BLaER1 (cell line): Measurements from ENCODE around the gene DIP2B.
"Not testable (repeated sequence)": the region's sequence is repeated elsewhere in the genome, so short reads cannot be mapped to it uniquely, and the experiment has no call there.

Experiments
- H3K27ac ChIP-seq: shearing (Covaris generic); formaldehyde crosslinking; 2 replicates; pipeline ENCODE4 v1.8.1; 2022
- H3K27me3 ChIP-seq: shearing (Covaris generic); formaldehyde crosslinking; 2 replicates; pipeline ENCODE4 v1.8.1; 2022
- H3K36me3 ChIP-seq: shearing (Covaris generic); formaldehyde crosslinking; 2 replicates; pipeline ENCODE4 v1.8.1; 2022
- H3K4me1 ChIP-seq: shearing (Covaris generic); formaldehyde crosslinking; 2 replicates; pipeline ENCODE4 v1.8.1; 2022
- H3K4me2 ChIP-seq: shearing (Covaris generic); formaldehyde crosslinking; 2 replicates; pipeline ENCODE4 v1.8.1; 2022
- H3K4me3 ChIP-seq: shearing (Covaris generic); formaldehyde crosslinking; 2 replicates; pipeline ENCODE4 v1.8.1; 2022
- H3K9ac ChIP-seq: shearing (Covaris generic); formaldehyde crosslinking; 2 replicates; pipeline ENCODE4 v1.8.1; 2022
- H3K9me3 ChIP-seq: shearing (Covaris generic); formaldehyde crosslinking; 2 replicates; pipeline ENCODE4 v1.8.1; 2022
- H4K20me1 ChIP-seq: shearing (Covaris generic); formaldehyde crosslinking; 2 replicates; pipeline ENCODE4 v1.8.1; 2022
- Cebpa-rat ChIP-seq: shearing (Covaris generic); IDR thresholded peaks from 2 replicates; pipeline ENCODE4 v1.8.1; 2022

The DIP2B gene

DNA sequence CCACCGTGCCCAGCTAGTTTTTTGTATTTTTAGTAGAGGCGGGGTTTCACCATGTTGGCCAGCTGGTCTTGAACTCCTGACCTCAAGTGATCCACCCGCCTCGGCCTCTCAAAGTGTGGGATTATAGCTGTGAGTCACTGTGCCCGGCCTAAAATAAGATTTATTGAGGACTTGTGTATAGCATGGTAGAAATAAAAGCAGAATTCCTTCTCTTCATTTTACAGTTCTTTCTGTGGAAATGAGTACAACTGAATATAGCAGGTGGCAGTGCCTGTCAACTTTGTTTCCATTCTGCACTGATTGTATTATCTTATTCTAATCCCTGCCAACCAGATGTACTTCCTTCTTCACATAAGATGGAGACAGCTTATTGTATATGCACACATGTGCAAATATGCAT is 41.0 kb downstream of the DIP2B start:
- Histone ChIP-seq H3K36me3 (peaks cover 25% of the 10 kb centered on the region), H3K27ac (no peak overlapping the region), H4K20me1 (peaks cover 51% of the 10 kb centered on the region), H3K27me3 (no peaks in the 10 kb centered on the region), H3K9me3 (peaks cover 3% of the 10 kb centered on the region; the same call in 1 of the 2 replicates), H3K4me2 (no peak overlapping the region), H3K4me3 (no peak overlapping the region), H3K4me1 (no peaks in the 10 kb centered on the region), H3K9ac (no peak overlapping the region)
- TF ChIP-seq Cebpa-rat = no peak

DNA sequence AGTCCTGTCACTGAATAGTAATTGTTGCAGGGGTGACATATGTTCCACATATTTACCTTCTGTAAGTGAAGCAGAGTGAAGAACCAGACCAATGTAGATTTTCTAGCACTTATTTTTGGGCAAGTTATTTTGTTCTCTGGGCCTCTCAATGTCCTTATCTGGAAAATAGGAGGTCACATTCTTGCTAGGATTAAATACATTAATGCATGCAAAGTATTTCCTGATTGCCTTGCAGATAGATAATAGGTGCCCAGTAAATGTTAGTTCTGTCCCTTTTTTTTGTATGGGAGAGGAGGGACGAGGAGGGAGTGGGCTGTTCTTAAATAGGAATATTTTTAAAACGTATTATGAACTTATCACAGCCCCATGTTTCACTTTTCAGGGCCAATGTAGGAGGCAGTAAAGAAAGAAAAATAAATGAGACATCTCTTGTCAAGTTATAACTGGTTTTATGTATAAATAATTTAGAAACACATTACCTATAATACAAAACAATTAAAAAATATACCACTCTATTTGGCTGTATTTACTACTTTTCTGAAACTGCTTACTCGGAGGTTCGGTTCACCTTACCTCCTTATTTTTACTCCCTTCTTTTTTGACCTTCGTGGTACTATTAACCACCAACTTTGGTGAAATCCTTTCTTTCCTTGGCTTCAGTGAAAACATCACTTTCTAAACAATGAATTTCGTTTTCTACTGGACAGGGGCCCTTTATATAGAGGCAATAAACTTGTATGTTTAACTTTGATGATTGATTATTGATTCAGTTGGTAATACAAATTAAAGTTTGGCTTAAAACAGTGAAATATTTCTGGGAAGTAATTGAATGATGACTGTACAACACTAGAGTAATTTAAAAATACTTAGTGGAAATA is 41.9 kb downstream of the DIP2B start:
- H3K4me1 ChIP-seq = no peaks in the 10 kb centered on the region

DNA sequence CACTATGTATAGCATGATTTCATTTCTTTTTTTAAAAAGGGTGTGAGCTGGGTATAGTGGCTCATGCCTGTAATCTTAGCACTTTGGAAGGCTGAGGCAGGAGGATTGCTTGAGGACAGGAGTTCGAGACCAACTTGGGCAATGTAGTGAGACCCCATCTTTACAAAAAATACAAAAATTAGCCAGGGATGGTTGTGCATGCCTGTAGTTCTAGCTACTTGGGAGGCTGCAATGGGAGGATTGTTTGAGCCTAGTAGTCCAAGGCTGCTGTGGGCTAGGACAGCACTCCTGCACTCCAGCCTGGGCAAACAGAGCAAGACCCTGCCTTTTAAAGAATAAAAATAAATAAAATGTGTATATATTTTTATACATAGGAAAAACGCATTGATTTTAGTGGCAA is 43.0 kb downstream of the DIP2B start:
- TF ChIP-seq Cebpa-rat = no peak
- H3K27me3 ChIP-seq = no peaks in the 10 kb centered on the region
- no peak overlapping the region for H3K27ac ChIP-seq
- H3K9ac ChIP-seq = no peak overlapping the region
- peaks cover 31% of the 10 kb centered on the region for H3K36me3 ChIP-seq
- H4K20me1 ChIP-seq = peaks cover 53% of the 10 kb centered on the region
- peaks cover 17% of the 10 kb centered on the region for H3K9me3 ChIP-seq
- H3K4me1 ChIP-seq = no peaks in the 10 kb centered on the region
- no peak overlapping the region for H3K4me3 ChIP-seq
- H3K4me2 ChIP-seq = no peak overlapping the region

More for the DNA sequence above, 41.9 kb downstream of the DIP2B start:
- H3K36me3 ChIP-seq = peaks cover 31% of the 10 kb centered on the region
- no peaks in the 10 kb centered on the region for H3K27me3 ChIP-seq
- H3K27ac ChIP-seq = no peak overlapping the region
- H3K9me3 ChIP-seq = peaks cover 12% of the 10 kb centered on the region
- TF ChIP-seq Cebpa-rat = no peak
- no peak overlapping the region for H3K9ac ChIP-seq
- no peak overlapping the region for H3K4me2 ChIP-seq
- H3K4me3 ChIP-seq = no peak overlapping the region
- H4K20me1 ChIP-seq = peaks cover 56% of the 10 kb centered on the region

DNA sequence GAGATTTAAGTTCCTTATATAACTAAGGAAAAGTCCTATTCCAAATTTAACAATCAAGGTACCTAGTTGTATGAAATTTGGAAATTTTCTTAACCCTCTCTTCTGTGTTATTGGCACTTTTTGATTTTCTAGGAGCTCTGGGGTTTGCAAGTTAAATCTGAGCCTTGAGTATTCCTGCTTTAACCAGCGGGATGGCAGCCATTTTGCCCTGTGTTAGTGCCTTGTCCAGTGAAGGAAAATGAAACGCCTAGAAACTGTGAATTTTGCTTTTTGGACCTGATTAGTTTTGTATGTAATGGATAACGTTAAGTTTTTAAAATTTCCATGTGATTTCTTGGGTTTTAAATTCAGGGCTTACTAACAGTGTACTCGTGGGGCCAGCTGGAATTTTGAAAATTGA is 45.1 kb downstream of the DIP2B start:
- no peak overlapping the region for H3K27ac ChIP-seq
- H3K9ac ChIP-seq = no peak overlapping the region
- no peak overlapping the region for H3K4me2 ChIP-seq
- TF ChIP-seq Cebpa-rat = no peak
- H3K36me3 ChIP-seq = peaks cover 19% of the 10 kb centered on the region
- H3K27me3 ChIP-seq = no peaks in the 10 kb centered on the region
- H4K20me1 ChIP-seq = peaks cover 56% of the 10 kb centered on the region
- no peaks in the 10 kb centered on the region for H3K4me1 ChIP-seq
- peaks cover 17% of the 10 kb centered on the region for H3K9me3 ChIP-seq
- no peak overlapping the region for H3K4me3 ChIP-seq

DNA sequence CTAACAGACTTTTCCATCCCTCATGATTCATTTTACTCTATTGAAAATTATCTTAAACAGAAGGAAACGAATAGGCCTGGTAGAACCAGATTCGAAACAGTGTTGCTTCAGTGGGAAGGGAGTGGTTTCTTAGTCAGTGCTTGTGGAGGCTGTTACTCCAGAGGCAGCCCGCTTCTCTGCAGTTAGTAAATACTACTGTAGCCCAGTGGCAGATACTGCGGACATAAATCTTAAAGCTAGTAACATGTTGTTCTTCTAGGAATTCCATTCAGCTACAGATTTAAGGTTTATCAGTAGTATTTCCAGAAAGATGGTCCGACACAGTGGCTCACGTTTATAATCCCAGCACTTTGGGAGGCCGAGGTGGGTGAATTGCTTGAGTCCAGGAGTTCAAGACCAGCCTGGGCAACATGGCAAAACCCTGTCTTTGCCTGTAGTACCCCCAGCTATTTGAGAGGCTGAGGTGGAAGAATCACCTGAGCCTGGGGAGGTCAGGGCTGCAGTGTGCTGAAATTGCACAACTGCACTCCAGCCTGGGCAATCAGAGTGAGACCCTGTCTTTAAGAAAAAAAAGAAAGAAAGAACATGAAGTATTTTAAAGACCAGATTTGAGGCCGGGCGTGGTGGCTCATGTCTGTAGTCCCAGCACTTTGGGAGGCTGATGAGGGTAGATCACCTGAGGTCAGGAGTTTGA is 45.9 kb downstream of the DIP2B start:
- Histone ChIP-seq H4K20me1 (peaks cover 60% of the 10 kb centered on the region), H3K4me3 (no peak overlapping the region), H3K36me3 (peaks cover 18% of the 10 kb centered on the region), H3K4me1 (no peaks in the 10 kb centered on the region), H3K4me2 (no peak overlapping the region), H3K9ac (no peak overlapping the region), H3K27ac (no peak overlapping the region), H3K27me3 (no peaks in the 10 kb centered on the region), H3K9me3 (peaks cover 17% of the 10 kb centered on the region)
- TF ChIP-seq Cebpa-rat = no peak

DNA sequence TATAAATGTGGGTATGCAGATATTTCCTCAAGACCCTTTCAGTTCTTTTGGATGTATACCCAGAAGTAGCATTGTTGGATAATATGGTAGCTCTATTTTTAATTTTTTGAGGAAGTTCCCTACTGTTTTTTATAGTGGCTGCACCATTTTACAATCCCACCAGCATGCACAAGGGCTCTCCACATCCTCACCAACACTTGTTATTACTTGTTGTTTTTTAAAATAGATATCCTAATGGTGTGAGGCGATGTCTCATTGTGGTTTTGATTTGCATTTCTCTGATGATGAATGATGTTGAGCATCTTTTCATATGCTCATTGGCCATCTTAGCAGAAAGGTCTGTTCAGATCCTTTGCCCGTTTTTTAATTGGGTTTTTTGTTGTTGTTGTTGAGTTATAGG is 47.1 kb downstream of the DIP2B start:
- H3K4me3 ChIP-seq = no peak overlapping the region
- H3K4me1 ChIP-seq = no peaks in the 10 kb centered on the region
- no peak overlapping the region for H3K4me2 ChIP-seq
- no peak for TF ChIP-seq Cebpa-rat
- H3K27me3 ChIP-seq = no peaks in the 10 kb centered on the region
- H3K27ac ChIP-seq = no peak overlapping the region
- H3K9me3 ChIP-seq = peaks cover 17% of the 10 kb centered on the region
- peaks cover 29% of the 10 kb centered on the region for H3K36me3 ChIP-seq
- H4K20me1 ChIP-seq = peaks cover 60% of the 10 kb centered on the region
- no peak overlapping the region for H3K9ac ChIP-seq

DNA sequence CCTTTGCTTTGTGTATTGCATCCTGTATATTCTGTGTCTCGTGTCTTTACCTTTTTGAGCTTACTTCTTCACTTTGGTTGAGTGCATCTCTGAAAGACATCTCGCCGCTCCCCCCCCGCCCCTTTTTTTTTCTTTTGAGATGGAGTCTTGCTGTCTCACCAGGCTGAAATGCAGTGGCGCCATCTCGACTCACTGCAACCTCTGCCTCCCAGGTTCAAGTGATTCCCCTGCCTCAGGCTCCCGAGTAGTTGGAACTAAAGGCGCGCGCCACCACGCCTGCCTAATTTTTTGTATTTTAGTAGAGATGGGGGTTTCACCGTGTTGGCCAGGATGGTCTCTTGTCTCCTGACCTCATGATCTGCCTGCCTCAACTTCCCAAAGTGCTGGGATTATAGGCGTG is 49.9 kb downstream of the DIP2B start:
- Histone ChIP-seq H3K27me3 (no peaks in the 10 kb centered on the region), H3K9ac (no peak overlapping the region), H3K36me3 (peaks cover 48% of the 10 kb centered on the region), H4K20me1 (peaks cover 78% of the 10 kb centered on the region), H3K4me3 (no peak overlapping the region), H3K4me2 (no peak overlapping the region), H3K27ac (no peak overlapping the region), H3K4me1 (no peaks in the 10 kb centered on the region), H3K9me3 (peaks cover 17% of the 10 kb centered on the region)
- TF ChIP-seq Cebpa-rat = no peak

DNA sequence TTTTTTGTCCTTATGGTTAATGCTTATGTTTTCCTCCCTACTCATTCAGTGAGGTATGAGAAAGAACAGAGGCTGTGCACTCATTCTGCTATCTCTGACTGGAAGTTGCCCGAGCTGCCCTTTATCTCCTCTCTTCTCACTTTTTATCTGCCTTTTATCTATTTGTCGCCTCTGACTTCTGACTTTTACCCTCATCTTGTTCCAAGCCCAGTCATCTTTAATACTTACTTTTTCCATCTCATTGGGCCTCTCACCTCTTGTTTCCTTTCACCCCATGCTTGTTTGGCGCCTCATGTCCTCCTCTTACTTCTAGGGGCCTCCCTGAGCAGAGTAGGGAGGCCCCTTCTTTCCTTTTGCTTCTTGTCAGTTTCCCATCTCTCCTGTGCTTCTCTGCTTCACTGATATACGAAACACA is 50.7 kb downstream of the DIP2B start:
- no peak for TF ChIP-seq Cebpa-rat
- H3K36me3 ChIP-seq = peaks cover 48% of the 10 kb centered on the region
- H3K9me3 ChIP-seq = peaks cover 17% of the 10 kb centered on the region
- H3K4me2 ChIP-seq = no peak overlapping the region
- no peak overlapping the region for H3K27ac ChIP-seq
- no peaks in the 10 kb centered on the region for H3K4me1 ChIP-seq
- H3K4me3 ChIP-seq = no peak overlapping the region
- peaks cover 82% of the 10 kb centered on the region for H4K20me1 ChIP-seq
- no peaks in the 10 kb centered on the region for H3K27me3 ChIP-seq
- no peak overlapping the region for H3K9ac ChIP-seq

DNA sequence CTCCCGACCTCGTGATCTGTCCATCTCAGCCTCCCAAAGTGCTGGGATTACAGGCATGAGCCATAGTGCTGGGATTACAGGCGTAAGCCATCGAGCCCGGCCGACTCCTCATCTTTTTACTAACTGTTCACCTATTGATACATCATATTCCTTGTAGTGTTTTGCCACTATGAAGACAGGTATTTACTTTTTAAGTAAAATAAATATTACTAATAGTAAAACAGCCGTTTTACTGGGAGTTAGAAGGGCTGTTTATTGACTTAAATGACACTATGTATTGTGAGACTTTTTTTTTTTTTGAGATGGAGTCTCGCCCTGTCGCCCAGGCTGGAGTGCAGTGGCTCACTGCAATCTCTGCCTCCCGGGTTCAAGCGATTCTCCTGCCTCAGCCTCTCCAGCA is 51.5 kb downstream of the DIP2B start:
- H3K27ac ChIP-seq = no peak overlapping the region
- H4K20me1 ChIP-seq = peaks cover 84% of the 10 kb centered on the region
- no peak overlapping the region for H3K4me3 ChIP-seq
- H3K4me2 ChIP-seq = no peak overlapping the region
- H3K4me1 ChIP-seq = no peaks in the 10 kb centered on the region
- H3K36me3 ChIP-seq = peaks cover 46% of the 10 kb centered on the region
- H3K9ac ChIP-seq = no peak overlapping the region
- peaks cover 9% of the 10 kb centered on the region for H3K9me3 ChIP-seq
- TF ChIP-seq Cebpa-rat = no peak
- H3K27me3 ChIP-seq = no peaks in the 10 kb centered on the region

DNA sequence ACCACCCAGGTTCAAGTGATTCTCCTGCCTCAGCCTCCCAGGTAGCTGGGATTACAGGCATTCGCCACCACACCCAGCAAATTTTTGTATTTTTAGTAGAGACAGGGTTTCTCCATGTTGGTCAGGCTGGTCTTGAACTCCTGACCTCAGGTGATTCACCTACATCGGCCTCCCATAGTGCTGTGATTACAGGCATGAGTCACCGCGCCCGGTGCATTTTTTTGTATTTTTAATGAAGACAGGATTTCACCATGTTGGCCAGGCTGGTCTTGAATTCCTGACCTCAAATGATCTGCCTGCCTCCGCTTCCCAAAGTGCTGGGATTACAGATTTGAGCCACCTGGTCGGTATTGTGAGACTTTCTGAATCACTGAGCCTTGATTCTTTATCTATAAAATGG is 52.0 kb downstream of the DIP2B start:
- not testable (repeated sequence) for H3K9ac ChIP-seq, H3K4me2 ChIP-seq, H3K9me3 ChIP-seq, H3K4me1 ChIP-seq, H3K4me3 ChIP-seq, H3K27ac ChIP-seq, H3K27me3 ChIP-seq
- H3K36me3 ChIP-seq = peaks cover 41% of the 10 kb centered on the region
- peaks cover 86% of the 10 kb centered on the region for H4K20me1 ChIP-seq
